ENCODE measurements around the gene RMND5A. TPM values are rescaled to one million over a fixed set of nuclear protein-coding genes. Genes with fewer than 3 reads are reported as not detected.
"Not testable (repeated sequence)": the region's sequence is repeated elsewhere in the genome, so short reads cannot be mapped to it uniquely, and the experiment has no call there.

RMND5A gene, protein sequence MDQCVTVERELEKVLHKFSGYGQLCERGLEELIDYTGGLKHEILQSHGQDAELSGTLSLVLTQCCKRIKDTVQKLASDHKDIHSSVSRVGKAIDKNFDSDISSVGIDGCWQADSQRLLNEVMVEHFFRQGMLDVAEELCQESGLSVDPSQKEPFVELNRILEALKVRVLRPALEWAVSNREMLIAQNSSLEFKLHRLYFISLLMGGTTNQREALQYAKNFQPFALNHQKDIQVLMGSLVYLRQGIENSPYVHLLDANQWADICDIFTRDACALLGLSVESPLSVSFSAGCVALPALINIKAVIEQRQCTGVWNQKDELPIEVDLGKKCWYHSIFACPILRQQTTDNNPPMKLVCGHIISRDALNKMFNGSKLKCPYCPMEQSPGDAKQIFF
- 48.5 and 53.7 TPM in 2 replicates for total RNA-seq

DNA sequence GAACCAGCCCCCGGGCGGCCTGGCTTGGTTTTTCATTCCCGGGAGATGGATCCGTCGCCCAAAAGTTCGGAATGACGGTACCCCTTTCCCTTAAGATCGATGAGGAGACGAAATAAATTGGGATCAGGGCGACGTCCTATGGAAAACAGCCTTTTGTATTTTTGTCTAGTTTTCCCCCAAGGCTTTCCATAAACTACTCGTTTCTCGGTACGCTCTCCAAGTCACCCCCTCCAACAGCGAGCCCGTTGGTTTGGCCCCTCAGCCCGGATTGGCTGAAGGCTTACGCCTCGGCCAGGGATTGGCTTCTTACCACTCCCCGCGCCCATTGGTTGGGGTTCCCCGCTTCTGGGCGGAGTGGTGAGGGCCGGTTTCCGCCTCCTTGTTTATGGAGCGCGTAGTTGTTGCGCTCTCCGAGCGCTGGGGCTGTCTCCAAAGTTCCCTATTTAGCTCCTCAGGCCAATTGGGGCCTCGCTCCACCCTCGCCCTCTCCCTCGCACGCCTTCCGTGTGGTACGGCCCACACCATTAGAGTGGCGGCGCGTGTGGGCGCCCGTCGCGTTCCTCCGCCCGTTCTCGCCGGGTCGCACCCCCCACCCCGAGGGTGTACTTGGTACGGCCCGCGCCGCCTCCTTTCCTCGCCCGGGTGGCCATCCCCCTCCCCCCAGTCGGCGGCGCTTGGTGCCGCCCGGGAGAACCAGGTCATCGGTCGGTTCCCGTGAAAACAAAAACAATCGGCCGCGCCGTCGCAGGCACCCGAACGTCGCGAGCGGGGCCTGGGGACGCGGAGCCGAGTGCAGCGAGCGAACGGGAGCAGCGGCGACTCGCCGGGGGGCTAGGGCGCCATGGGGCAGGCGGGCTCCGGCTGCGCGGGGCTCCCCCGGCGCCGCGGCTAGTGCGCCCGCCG is at the start of gene RMND5A:
Gene RMND5A, plus strand, starts transcription at position 655 of the 903 bp plus-strand sequence. CDS start 377 bp downstream, outside the sequence.
- peak; percentile 59 for DNase-seq (ENCODE audit: low read depth)
- not testable (repeated sequence) for FAIRE-seq

DNA sequence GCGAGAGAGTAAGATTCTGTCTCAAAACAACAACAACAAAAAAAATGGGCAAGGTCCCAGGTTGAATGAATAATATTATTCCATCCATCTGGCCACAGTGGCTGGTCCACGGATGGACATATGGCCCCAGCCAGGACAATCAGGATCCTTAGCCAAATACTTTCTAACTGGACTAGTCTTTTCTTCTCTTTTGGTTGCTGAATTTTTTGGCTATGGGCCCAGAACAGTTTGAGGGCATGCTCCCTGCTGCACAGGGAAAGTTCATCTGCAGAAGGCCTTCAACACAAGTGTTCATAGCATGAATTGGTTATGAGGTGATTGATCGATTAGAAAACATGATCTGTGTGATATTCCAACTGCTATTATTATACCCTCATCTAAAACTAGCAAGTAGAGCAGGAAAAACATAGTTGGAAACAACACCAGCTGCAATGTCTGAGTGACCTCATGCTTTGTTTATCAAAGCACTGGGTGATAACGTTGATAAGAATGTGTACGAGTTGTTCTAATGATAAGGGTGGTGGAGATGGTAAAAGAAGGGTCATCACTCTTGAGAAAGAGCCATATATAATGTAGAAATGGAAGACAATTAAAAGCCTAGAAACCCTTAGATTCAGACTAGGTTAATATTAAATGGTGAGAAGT is 48.6 kb upstream of the RMND5A start:
- FAIRE-seq (no peak), DNase-seq (ENCODE audit: low read depth) (peak; percentile 43)
- TF ChIP-seq, protein P1, sequence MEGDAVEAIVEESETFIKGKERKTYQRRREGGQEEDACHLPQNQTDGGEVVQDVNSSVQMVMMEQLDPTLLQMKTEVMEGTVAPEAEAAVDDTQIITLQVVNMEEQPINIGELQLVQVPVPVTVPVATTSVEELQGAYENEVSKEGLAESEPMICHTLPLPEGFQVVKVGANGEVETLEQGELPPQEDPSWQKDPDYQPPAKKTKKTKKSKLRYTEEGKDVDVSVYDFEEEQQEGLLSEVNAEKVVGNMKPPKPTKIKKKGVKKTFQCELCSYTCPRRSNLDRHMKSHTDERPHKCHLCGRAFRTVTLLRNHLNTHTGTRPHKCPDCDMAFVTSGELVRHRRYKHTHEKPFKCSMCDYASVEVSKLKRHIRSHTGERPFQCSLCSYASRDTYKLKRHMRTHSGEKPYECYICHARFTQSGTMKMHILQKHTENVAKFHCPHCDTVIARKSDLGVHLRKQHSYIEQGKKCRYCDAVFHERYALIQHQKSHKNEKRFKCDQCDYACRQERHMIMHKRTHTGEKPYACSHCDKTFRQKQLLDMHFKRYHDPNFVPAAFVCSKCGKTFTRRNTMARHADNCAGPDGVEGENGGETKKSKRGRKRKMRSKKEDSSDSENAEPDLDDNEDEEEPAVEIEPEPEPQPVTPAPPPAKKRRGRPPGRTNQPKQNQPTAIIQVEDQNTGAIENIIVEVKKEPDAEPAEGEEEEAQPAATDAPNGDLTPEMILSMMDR (IDR thresholded peaks at IDR 0.05; ENCODE audit: insufficient read depth, low read length, severe bottlenecking) = no peak

More for the DNA sequence above, at the start of gene RMND5A:
- H3K36me3 ChIP-seq (ENCODE audit: control insufficient read depth, insufficient read depth, low read length); H3K27me3 ChIP-seq (ENCODE audit: control insufficient read depth, insufficient read depth, low read length): not testable (repeated sequence)
- H3K4me3 ChIP-seq (ENCODE audit: low read depth, low read length) = peak within 1 kb of the TSS; percentile 57

DNA sequence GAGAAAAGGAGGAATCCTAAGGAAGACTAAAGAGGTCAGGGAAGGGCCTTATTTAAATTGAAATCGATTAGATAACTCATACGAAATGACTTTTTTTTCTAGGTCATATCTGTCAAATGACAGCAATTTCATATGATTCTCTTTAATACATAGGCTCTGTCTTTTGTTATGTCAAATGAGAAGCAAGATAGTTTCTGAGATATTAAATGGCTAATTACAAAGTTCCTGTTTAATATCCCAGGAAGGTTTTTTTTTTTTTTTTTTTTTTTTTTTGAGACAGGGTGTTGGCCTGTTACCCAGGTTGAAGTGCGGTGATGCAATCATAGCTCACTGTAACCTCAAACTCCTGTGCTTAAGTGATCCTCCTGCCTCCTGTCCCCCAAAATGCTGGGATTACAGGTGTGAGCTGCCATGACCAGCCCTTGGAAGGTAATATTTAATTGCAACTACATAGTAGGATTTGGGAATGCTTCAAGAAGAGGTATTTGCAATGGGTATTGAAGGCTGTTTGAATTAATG is 48.0 kb upstream of the RMND5A start:
- peak; percentile 32 for DNase-seq (ENCODE audit: low read depth)
- Histone ChIP-seq H3K36me3 (ENCODE audit: control insufficient read depth, insufficient read depth, low read length) (no peaks in the 10 kb centered on the region), H3K27me3 (ENCODE audit: control insufficient read depth, insufficient read depth, low read length) (no peaks in the 10 kb centered on the region), H3K4me3 (ENCODE audit: low read depth, low read length) (no peak overlapping the region)
- TF ChIP-seq, protein P1 (IDR thresholded peaks at IDR 0.05; ENCODE audit: insufficient read depth, low read length, severe bottlenecking) = no peak
- FAIRE-seq = no peak

More for the DNA sequence above, 48.6 kb upstream of the RMND5A start:
- H3K27me3 ChIP-seq (ENCODE audit: control insufficient read depth, insufficient read depth, low read length) = no peaks in the 10 kb centered on the region
- no peaks in the 10 kb centered on the region for H3K36me3 ChIP-seq (ENCODE audit: control insufficient read depth, insufficient read depth, low read length)
- H3K4me3 ChIP-seq (ENCODE audit: low read depth, low read length) = no peak overlapping the region

DNA sequence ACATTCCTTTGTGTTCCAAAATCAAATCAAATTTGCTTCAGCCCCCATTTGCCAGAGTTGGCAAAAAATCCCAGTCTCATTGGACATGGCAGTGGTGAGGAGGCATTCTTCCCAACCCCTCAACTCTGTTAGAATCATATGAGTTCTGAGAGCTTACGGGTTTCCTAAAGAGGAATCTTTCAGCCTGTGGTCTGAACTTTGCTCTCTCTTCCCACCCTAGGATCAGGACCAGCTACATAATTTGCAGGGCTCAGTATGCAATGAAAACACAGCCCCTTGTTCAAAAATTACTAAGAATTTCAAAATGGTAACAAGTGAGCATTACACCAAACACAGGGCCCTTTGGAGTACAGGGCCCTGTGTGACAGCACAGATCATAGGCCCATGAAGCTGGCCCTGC is 47.1 kb upstream of the RMND5A start:
- FAIRE-seq = no peak
- TF ChIP-seq, protein P1 (IDR thresholded peaks at IDR 0.05; ENCODE audit: insufficient read depth, low read length, severe bottlenecking) = no peak
- no peaks in the 10 kb centered on the region for H3K27me3 ChIP-seq (ENCODE audit: control insufficient read depth, insufficient read depth, low read length)

DNA sequence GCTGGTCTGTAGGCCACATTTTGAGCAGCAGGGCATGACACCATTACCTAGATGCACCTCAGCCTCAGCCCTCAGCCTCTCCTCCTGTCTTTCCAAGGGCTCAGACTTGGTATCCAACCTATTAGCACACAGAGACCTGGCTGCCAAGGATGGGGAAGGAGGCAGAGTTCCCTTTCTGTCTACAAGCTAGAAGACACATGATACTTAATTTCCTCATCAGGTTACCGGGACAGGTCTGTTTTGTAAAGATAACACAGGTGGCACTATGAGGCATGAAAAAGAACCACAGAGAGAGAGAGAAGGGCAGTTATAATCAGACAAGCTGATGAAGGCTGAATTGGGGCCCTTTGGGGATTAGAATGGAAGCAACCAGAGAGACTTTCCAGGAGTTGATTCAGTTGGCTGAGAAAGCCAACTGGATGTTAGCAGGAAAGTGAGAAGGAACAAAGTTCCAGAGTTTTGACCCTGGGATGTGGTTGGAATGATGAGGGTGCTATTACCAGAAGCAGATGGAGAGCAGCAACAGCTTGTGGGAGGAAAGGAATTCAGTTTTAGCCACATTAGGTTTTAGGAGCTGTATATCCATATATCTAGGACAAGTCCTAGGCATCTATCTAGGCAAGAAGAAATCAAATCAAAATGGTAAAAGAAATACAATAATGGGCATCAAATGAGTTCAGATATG is 46.0 kb upstream of the RMND5A start:
- TF ChIP-seq, protein P1 (IDR thresholded peaks at IDR 0.05; ENCODE audit: insufficient read depth, low read length, severe bottlenecking) = no peak
- FAIRE-seq = no peak
- Histone ChIP-seq H3K4me3 (ENCODE audit: low read depth, low read length) (no peak overlapping the region), H3K27me3 (ENCODE audit: control insufficient read depth, insufficient read depth, low read length) (no peaks in the 10 kb centered on the region), H3K36me3 (ENCODE audit: control insufficient read depth, insufficient read depth, low read length) (no peaks in the 10 kb centered on the region)
- no peak for DNase-seq (ENCODE audit: low read depth)

More for the DNA sequence above, 47.1 kb upstream of the RMND5A start:
- no peak for DNase-seq (ENCODE audit: low read depth)
- H3K36me3 ChIP-seq (ENCODE audit: control insufficient read depth, insufficient read depth, low read length) = no peaks in the 10 kb centered on the region
- no peak overlapping the region for H3K4me3 ChIP-seq (ENCODE audit: low read depth, low read length)
